ENCODE measurements around the gene MIS12.

DNA sequence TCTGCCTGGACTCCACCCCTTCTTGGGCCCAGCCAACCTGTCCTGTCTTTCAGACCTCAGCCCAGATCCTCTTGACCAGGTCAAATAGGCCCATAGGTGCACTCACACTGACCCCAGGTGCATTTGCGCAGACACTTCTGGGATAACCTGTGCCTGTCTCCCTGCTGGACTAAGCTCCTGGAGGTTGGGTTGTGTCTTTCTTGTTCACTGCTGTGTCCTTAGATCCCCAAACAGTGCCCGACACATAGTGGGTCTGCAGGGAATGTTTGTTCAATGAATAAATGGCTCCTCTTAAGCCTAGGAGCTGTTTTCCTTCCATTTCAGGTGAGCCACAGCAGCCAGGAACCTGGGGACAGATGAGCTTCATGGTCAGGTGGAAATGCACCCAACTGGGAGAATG lies 49.1 kb downstream of the MIS12 start:
- TF ChIP-seq GATA2 (IDR thresholded peaks at IDR 0.05; ENCODE audit: low read depth, low read length) (no peak), GATA3 (IDR thresholded peaks at IDR 0.05; ENCODE audit: low read depth, low read length) (no peak)
